HEK293 (cell line): ENCODE data around the gene SIGLEC10.

ENCODE experiments used
- CTCF ChIP-seq: fragments of 450-650 bp; formaldehyde crosslinking; IDR thresholded peaks from 2 replicates; pipeline ENCODE4 v1.5.1; 2016; ENCODE audit warnings: missing biosample characterization, missing genetic modification characterization
- ZNF311 ChIP-seq: fragments of 450-650 bp; formaldehyde crosslinking; IDR thresholded peaks from 2 replicates; pipeline ENCODE4 v1.5.1; 2017; ENCODE audit warnings: missing biosample characterization, missing genetic modification characterization, borderline replicate concordance
- ZNF776 ChIP-seq: fragments of 450-650 bp; formaldehyde crosslinking; IDR thresholded peaks from 2 replicates; pipeline ENCODE4 v1.5.0; 2017; ENCODE audit warnings: missing biosample characterization, missing genetic modification characterization, borderline replicate concordance

GRCh38 chr19:51430221-51430620 is 12.8 kb upstream of the SIGLEC10 start:
- no peak for TF ChIP-seq ZNF776
- no peak for TF ChIP-seq ZNF311 (tag by site-specific recombination)
- no peak for TF ChIP-seq CTCF (tag by site-specific recombination)
